Posterior vena cava (tissue), 2 donors: ENCODE results near the gene TMEM163. TPM values are rescaled to one million over a fixed set of nuclear protein-coding genes. Genes with fewer than 3 reads are reported as not detected.
"Not testable (repeated sequence)": the region's sequence is repeated elsewhere in the genome, so short reads cannot be mapped to it uniquely, and the experiment has no call there.

Experiments used
- DNase-seq: peaks from one replicate; pipeline ENCODE4 v3.0.0-alpha.2; 2020; ENCODE audit warnings: low spot score
- intact Hi-C, 2 donors: fragments of 100-400 bp; cut with DNase I; formaldehyde crosslinking; loops; one replicate each; pipeline versions ENCODE4 v1.14.1 to v1.14.2; 2022 to 2023
- total RNA-seq, 2 donors: library from RNA; stranded (reverse); fragmentation: NEBNext Ultra II Directional; extraction: Animal tissue kit (Norgen Biotek cat#: 25700); gene quantifications; one replicate each; pipeline ENCODE4 v1.2.1, GENCODE V29; 2021
- donor health status: DM: yes; HTN: yes; CAD: no.
- donor health status: DM: yes; HTN: yes; CAD: no.

TMEM163 gene
- total RNA-seq, 2 donors from 2014 or later: 0.19 to 0.24 TPM

DNA sequence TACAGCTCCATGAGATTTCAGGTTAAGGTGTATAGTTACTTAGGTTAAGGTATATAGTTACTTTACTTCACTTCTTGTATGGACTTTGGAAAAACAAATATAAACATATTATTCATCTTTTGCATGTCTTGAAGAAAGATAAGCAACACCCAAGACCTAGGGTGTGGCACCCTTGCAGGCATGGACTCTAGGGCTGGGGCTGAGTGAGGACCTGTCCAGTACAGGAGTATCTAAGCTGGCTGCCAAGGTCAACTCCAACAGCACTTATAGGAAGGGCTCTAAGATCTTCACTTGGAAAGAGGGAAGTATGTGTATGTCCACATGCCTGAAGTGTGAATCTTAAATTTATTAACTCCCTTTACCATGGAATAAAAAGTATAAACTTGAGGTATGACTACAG is 7.1 kb upstream of the TMEM163 start:
- intact Hi-C loops: no loop called here
- no peak for DNase-seq

DNA sequence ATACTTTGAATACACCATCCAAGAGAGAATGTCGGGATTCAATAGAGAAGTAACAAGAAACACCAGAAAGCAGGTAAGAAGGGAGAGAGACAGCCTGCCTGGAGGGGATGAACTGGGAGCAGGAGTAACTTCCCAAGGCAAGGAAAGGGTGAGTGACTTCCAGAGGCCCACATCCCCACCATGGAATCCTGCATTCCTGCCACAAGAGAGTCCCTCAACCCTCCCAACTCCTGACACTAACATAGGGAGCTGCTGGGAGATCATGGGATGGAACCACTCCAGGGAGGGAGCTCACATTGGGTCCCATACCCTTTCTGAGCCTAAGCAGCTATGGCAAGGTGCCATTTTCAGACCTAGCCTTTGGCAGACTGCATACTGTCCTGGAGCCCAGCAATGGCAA is 5.5 kb upstream of the TMEM163 start:
- DNase-seq: no peak
- intact Hi-C loops: no loop called here

DNA sequence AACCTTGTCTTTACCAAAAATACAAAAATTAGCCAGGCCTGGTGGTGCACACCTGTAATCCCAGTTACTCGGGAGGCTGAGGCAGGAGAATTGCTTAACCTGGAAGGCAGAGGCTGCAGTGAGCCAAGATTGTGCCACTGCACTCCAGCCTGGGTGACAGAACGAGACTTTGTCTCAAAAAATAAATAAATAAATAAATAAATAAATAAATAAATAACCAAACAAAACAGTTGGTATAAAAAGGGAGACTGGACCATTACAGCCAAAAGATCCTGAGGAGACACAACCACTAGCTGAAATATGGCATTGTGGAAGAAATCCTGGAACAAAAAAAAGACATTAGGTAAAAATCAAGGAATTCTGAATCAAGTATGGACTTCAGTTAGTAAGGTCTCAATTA is 4.9 kb upstream of the TMEM163 start:
- DNase-seq, intact Hi-C loops: not testable (repeated sequence)

DNA sequence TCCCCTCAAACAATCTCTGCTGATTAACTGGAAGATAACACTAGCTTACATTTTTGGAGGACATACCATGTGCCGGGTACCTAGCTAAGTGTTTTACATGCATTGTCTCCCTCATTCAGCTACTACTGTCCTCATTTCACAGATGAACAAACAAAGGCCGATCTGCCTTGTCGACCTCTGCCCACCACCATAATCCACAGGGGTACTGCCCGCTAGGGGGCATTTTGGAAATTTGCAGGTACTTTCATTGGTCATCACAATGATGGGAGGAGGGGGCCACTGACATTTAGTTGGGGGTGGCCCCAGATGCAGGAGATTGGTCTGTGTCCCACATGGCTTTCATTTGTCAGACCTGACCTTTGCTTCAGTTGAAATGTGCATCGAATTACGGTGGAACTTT is 3.9 kb upstream of the TMEM163 start:
- no peak for DNase-seq
- intact Hi-C loops: no loop called here

DNA sequence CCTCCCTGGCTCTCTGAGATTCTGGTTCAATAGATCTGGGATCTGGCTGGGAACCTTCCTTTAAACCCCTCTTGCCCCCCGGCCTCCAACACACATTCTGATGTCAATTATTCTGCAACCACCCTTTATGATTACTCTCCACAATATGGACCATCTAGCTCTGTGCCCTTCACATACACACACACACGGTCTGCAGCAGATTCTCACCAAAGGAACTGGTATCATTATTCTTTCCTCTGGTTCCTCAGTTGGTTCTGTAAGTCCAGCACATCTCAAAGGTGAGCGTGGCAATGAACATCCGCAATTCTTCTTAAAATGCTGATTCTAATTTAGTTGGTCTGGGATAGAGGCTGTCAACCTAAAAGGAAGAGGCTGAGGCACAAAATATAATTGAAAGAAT is 2.8 kb upstream of the TMEM163 start:
- intact Hi-C loops: no loop called here
- DNase-seq: no peak

DNA sequence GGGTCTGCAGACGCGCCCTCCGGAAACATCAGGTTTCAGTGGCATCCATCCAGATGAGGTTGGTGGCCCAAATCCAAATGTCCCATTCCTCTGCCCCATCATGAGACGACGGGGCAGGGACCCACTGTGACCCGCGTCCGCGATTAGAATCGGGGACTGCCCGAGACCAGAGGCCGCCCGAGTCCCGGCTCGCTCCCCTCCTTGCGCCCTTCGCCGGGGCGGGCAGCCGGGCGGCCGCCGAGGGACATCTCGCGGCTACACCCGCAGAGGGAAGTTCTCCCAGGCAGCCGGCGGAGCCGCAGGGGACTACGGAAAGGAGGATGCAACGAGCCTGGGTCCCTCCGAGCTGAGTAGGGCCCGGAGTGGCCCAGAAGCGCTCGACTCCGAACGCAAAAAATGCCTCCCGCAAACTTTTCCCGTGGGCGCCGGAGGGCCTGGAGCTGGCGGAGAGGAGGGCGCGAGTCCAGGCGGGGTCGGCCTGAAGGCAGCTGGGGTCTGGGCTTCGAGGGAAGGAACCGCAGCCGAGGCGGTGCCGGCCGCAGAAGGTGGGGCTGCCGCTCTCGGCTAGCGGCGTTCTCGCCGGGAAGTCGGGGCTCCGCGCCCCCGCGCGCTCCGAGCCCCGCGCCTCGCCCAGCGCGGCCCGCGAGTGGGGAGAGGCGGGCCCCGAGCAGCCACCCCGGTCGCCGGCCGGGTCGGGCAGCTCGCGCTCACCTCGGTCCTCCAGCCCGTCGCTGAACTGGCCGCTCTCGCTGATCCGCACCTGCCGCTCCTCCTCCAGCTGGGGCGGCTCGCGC is 580 bp downstream of the TMEM163 start:
- DNase-seq: peak; percentile 82
- intact Hi-C loops: no loop called here

DNA sequence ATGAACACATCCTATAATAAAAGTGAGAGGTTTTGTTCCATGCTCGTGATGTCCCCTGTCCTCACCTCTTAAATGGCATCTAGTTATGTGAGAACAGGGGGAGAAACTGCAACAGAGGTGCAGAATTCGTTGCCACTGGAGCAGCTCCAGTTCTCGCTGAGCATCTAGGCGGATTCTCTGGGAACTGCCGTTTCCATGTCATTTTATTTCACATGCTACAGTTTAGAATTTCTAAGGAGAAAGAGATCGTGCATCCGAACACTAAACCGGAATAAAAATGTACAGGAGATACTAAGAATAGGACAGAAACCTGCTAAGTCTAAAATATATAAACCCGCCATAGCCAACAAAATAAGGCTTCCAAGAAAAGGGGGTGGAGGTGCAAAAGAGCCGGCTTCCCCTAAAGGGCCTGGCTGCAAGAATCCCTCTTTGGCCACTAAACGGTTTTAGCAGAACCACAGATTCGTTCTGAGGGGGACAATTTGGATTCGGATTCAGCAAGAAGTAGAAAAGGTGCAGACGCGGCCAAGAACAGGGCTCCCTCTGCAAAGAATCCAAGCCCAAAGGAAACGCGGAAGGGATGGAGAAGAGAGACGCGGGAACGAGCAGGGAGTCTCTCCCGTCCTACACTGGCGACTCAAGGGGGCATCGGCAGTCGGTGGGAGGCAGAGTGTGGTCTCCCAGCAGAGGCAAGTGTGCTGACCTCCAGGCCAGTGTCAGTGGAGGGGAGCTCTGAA is 1.3 kb downstream of the TMEM163 start:
- no peak for DNase-seq
- intact Hi-C loops: no loop called here

DNA sequence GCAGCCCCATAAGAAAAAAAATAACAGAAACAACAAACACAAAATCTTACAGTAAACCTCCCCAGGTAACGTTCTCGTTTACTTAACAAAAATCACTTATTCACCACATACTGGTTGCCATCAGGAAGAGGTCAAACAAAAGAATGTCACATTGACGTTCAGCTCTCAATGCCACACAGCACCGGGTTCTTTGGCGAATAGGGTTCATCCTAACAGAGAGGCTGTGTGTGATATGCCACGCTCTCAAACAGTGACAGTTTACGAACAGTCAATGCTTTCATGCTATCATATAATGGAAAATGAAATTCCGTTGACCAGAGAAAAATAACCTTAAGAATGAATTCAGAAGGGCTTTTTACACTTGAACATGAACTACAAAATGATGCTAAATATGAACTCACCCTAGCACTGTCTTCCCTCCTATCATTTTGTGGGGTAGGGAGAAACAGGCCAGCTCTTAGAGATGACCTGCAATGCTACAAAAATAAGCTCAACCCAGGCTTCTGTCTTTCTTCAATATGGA is 2.0 kb downstream of the TMEM163 start:
- DNase-seq: no peak
- intact Hi-C loops: no loop called here

DNA sequence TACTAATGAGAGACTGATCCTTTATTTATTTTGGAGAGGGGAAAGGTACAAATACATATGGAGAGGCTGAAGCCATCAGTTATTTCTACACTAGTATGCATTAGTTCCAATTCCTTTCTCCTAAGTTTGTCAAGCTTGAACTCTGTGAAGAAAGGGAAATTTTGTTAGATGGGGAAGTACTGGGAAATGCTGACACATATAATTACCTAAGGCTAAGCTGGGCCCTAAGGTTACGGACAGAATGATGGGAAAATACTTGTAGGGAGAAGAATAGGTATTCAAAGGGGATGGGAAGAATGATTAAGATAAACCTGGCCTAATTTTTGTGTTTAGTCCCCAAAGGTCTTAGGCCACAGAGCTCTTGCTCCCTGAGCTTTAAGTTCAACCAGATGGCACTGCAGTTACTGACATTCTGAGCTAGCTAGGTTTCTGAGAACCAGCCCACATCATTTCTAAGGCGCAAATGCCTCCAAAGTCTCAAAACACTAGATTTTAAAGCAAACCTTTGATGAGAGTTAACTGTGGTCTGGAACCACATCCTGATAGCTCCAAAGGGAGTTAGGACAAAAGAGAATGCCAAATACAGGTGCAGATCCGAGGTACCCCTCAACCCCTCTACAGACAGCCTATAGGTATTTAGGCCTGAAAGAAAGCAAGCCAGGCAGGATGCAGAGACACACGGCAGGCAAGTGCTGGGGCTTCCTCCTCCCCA is 2.7 kb downstream of the TMEM163 start:
- intact Hi-C loops: no loop called here
- no peak for DNase-seq

DNA sequence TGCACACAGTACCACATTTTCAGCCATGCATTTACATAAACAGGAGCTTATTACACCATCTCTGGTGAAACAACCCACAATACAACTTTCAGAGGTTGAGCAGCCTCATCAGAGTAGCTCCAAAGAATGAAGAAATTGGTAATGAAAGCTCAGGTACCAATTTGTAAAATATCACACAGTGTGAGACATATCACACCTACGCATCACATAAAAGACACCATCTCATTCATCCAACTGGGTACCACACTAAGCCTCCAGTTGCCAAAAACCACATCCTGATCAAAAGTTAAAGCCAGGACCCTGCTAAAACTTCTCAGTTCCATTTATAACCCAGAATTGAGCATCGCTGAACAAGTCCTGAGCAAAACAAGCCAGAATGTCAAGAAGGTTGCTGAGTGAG is 4.6 kb downstream of the TMEM163 start:
- no peak for DNase-seq
- intact Hi-C loops: no loop called here

DNA sequence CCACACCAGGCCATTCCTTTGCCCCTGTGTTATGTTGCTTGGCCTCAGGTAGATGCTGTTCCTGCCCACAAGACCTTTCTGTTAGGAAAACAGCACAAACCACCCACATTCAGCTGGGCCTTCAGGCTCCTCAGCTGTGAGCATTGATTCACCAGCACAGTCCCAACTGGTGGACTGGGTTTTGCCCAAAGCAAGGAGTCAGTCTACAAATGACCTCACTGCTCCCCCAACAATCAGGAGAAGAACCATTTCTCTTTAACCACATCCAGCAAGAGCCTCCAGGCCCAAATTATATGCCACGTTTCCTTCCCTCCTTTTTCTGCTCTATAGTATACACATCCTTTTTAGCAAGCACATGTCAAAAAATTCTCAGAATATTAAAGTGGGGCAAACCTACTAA is 5.2 kb downstream of the TMEM163 start:
- intact Hi-C loops: no loop called here
- no peak for DNase-seq

DNA sequence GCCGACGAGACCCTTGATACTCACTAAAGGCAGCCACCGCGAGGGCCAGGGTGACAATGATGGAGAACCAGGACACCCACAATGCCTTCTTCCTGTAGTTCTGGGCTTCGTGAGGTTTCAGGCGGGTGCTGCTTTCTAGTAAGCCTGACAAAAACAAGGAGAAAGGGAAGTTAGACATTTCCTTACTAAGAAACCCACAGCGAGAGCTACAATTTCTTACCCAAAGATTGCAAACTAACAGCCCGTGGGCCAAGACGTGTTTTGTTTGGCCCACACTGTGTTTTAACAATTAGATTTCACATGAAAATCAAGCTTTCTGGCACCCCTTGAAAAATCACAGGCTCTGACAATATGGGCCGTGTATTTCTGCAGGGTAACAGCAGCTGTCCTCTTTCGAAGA is 5.6 kb downstream of the TMEM163 start:
- intact Hi-C loops: no loop called here
- DNase-seq: no peak

DNA sequence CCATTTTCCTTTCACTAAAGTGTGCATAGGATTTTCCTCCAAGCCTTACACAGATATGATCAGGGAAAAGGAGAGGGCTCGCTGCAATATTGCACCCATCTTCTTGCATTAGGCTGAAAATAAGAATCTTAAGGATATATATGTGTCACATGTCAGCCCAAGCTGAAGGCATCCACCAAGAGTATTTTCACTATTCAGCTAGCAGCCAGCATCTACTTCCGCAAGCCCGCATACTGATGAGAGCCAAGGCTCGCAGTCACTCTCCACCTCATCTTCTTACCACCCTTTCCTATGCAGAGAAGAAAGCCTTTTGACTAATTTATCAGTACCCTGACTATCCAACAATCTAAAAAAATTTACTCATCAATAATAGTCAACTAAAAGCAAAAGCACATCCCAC is 6.1 kb downstream of the TMEM163 start:
- no peak for DNase-seq
- intact Hi-C loops: no loop called here

DNA sequence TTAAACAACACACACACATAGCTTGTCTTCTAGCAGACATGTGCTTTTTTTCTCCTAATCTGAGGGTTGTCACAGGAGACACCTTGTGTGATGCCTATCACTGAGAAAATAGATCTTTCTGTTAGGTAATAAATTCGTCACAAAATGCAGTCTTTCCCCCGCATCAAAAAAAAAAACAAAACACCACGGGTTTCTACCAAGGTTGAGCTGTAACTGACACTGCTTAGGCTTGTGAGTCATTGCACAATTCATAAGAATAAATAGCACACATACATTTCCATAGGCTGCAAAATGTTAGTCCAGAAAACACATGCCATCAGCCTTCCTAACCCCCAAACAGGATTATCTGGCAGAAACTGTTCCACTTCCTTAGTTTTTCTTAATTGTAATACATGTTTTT is 6.5 kb downstream of the TMEM163 start:
- DNase-seq: no peak
- intact Hi-C loops: no loop called here

DNA sequence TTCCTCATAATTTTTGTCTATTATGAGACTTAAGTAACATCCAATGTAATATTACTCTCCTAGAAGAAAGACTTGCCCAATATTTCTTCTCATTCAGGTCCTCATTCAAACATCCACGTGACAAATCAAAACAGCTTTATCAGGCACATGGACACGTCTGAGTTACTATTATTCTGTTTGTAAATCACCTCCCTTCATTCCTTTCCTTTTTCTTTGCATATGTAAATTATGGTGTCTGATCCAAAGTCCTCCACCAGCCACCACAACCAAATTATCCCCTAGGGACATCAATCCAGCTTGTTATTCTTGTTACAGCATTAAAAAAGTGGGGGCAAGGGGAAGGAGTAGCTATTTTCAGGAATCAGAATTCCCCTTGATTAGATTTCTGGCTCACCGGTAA is 7.1 kb downstream of the TMEM163 start:
- intact Hi-C loops: no loop called here
- DNase-seq: no peak

DNA sequence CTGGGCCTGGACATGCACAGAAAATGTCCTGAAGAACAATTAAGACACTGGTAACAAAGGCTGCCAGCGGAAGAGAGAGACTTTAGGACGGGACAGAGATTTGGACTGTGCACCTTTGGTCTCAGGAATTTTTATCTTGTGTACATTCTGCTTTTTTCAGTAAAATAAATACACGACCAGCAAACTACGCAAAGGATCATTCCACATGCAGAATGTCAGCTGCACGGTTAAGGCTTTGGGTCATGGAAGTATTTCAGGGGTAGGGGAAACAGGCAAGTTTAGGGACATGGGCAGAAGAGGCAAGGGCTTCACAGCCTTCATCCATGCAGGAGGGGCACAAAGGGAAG is 11.5 kb downstream of the TMEM163 start:
- no peak for DNase-seq
- intact Hi-C loops: no loop called here

DNA sequence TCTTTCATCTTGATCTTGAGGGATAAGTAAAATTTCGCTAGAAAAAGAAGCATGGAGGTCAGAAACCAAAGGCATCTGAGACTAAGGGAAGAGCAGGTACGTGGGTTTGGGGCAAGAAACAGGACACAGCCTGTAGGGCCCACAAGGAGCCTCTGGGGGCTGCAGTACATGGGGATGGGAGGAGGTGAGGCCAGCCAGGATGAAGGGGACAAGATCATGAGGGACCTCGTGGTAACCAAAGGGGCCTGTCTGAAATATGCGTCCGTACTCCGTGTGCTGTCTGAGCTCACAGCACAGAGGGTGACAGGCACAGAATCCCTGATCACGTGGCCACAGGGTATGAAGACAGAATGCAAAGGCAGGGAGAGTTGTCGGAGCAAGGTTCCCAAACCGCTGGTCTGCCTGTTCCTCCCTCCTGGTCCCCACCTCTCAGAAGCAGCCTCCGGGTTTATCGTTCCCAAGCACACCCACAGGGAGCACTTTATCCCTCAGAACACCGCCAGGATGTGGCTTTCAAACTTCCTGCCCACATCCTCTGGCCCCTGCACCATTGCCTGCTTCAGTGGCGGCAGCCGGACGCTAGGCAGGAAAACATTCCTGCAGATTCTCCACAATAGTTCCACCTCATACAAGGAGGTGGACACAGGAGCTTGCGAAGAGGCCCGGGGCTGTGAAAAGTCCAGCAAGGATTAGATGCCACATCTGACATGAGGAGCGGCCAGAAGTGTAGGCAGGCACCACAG is 12.0 kb downstream of the TMEM163 start:
- intact Hi-C loops: no loop called here
- DNase-seq: no peak

DNA sequence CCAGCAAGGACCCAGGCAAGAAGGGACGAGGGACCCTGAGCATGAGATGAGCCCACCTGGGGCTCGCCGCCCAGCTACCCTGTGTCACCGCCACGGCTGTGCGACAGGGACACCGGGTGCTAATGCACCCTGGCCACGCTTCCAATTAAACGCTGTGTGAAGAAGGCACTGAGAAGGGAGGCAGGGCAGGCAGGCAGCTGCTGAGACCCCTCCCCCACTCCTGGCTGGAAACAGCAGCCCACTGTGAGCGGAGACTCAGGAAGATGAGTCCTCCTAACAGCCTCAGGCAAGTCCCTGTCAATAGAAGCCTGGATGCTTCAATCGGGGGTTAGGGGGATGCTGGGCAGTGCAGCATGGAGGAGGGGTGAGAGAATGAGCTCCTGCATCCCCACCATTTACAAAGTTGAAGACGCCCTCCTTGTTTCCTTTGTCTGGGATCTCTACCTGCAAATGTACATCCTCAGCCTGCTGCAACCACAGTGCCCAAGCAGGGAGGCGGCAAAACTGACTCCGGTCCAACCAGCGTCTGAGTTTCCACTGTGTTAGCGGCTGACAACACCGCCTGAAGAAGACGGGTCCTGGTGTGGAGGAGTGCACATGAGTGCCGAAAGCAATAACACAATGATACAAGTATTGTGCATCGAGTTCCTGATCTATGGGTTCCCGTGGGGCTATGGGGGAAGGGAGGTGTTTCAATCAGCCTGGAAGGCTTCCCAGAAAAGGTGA is 12.8 kb downstream of the TMEM163 start:
- no peak for DNase-seq
- intact Hi-C loops: no loop called here

DNA sequence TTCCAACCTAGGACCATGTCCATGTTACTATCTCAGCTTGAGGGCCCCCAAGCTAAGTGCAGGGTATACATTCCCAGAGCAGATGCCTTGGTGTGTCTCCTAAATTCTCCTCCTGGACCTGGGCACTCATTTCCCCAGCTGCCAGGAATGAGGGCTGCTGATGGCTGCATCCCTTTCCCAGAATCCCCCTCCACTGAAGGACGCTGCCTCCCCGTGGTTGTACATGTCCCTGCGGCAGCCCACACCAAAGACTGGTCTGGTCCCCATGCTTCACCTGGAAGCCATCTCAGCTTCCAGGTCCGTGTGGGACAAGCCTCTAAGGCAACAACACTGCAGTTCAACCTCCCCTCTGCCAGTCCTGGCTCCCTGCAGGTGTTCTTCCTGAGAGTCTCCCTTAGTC is 14.6 kb downstream of the TMEM163 start:
- intact Hi-C loops: no loop called here
- no peak for DNase-seq
